Nephron (organoid): ENCODE results near the gene NAV3.
A peak's percentile ranks its signal among the peaks of the same experiment; 100 is the strongest.

Experiments used
- H3K27ac Mint-ChIP-seq, 3 experiments: 2 replicates each; pipeline ENCODE4 v1.8.0; 2020; ENCODE audit warnings: mixed read lengths in 3 of 3, mild to moderate bottlenecking in 2 of 3, moderate library complexity in 1 of 3
- H3K27me3 Mint-ChIP-seq: 2 replicates; pipeline ENCODE4 v1.8.0; 2021; ENCODE audit warnings: low read depth, mild to moderate bottlenecking, moderate library complexity, mixed read lengths
- H3K36me3 Mint-ChIP-seq: 2 replicates; pipeline ENCODE4 v1.8.0; 2020; ENCODE audit warnings: low read depth, mixed read lengths
- H3K4me1 Mint-ChIP-seq: 2 replicates; pipeline ENCODE4 v1.8.0; 2020; ENCODE audit warnings: mixed read lengths
- H3K4me3 Mint-ChIP-seq, 3 experiments: 2 replicates each; pipeline ENCODE4 v1.8.0; 2020; ENCODE audit warnings: mild to moderate bottlenecking in 3 of 3, mixed read lengths in 3 of 3, moderate library complexity in 2 of 3
- H3K9me3 Mint-ChIP-seq: 2 replicates; pipeline ENCODE4 v1.8.0; 2020; ENCODE audit warnings: mixed read lengths
- CTCF ChIP-seq, 3 experiments: fragments of 200-600 bp; sonication (generic); IDR thresholded peaks; one replicate each; pipeline ENCODE4 v1.5.0; 2021; ENCODE audit warnings: antibody characterized with exemption in 3 of 3; ENCODE audit not compliant: unreplicated experiment in 3 of 3

NAV3 gene

GRCh38 chr12:78192979-78193378 is 362.3 kb downstream of the NAV3 start:
- Mint-ChIP-seq H3K4me1 (peaks cover 17% of the 10 kb centered on the region), H3K9me3 (no peaks in the 10 kb centered on the region), H3K4me3 (no peak overlapping the region), H3K27ac (peak overlapping the region; percentile 22 to 57 (median 30)), H3K27me3 (no peaks in the 10 kb centered on the region), H3K36me3 (peaks cover 23% of the 10 kb centered on the region)
- TF ChIP-seq CTCF (IDR thresholded peaks at IDR 0.05; ENCODE audit: unreplicated experiment in 3 of 3): no peak

- H3K9me3 Mint-ChIP-seq: no peaks in the 10 kb centered on the region
- H3K4me3 Mint-ChIP-seq: no peak overlapping the region
- peak overlapping the region in 2 of 3 experiments; percentile 5 to 10 for H3K27ac Mint-ChIP-seq
- peaks cover 25% of the 10 kb centered on the region for H3K36me3 Mint-ChIP-seq
- no peaks in the 10 kb centered on the region for H3K27me3 Mint-ChIP-seq
- TF ChIP-seq CTCF (IDR thresholded peaks at IDR 0.05; ENCODE audit: unreplicated experiment in 3 of 3): no peak
- H3K4me1 Mint-ChIP-seq: peaks cover 17% of the 10 kb centered on the region
These were observed 363.8 kb downstream of the NAV3 start for GRCh38 chr12:78194448-78194847.

DNA sequence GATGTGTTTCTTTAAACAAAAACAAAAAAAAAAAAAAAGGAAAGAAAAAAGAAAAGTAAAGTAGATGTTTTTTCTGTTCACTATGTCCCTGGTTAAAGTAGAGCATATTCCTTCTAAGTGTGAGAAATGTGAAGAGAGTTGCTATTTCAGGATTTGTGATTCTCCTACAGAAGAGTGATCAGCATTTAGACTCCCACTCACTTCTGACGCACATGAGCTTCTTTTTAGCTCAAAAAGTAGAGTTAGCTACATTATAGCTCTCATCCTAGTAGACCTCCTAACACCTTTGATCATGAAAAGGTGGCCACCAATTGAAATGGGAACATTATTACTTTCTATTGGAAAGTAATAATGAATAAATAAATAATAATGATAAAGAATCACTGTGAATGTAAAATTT is 368.2 kb downstream of the NAV3 start:
- no peak for TF ChIP-seq CTCF (IDR thresholded peaks at IDR 0.05; ENCODE audit: unreplicated experiment in 3 of 3)
- Mint-ChIP-seq H3K27ac (no peak overlapping the region), H3K4me1 (peaks cover 8% of the 10 kb centered on the region), H3K4me3 (no peak overlapping the region), H3K27me3 (no peaks in the 10 kb centered on the region), H3K9me3 (peaks cover 2% of the 10 kb centered on the region), H3K36me3 (peaks cover 45% of the 10 kb centered on the region)

- H3K4me3 Mint-ChIP-seq: no peak overlapping the region
- no peaks in the 10 kb centered on the region for H3K27me3 Mint-ChIP-seq
- peaks cover 2% of the 10 kb centered on the region for H3K9me3 Mint-ChIP-seq
- H3K27ac Mint-ChIP-seq: no peak overlapping the region
- no peaks in the 10 kb centered on the region for H3K4me1 Mint-ChIP-seq
- H3K36me3 Mint-ChIP-seq: peaks cover 45% of the 10 kb centered on the region
- no peak for TF ChIP-seq CTCF (IDR thresholded peaks at IDR 0.05; ENCODE audit: unreplicated experiment in 3 of 3)
These were observed 369.2 kb downstream of the NAV3 start for GRCh38 chr12:78199926-78200325.

GRCh38 chr12:78204926-78205325 is 374.2 kb downstream of the NAV3 start:
- H3K36me3 Mint-ChIP-seq: peaks cover 41% of the 10 kb centered on the region
- TF ChIP-seq CTCF (IDR thresholded peaks at IDR 0.05; ENCODE audit: unreplicated experiment in 3 of 3): no peak
- no peaks in the 10 kb centered on the region for H3K27me3 Mint-ChIP-seq
- H3K4me1 Mint-ChIP-seq: peaks cover 28% of the 10 kb centered on the region
- H3K27ac Mint-ChIP-seq: no peak overlapping the region
- no peak overlapping the region for H3K4me3 Mint-ChIP-seq
- peaks cover 2% of the 10 kb centered on the region for H3K9me3 Mint-ChIP-seq

GRCh38 chr12:78208092-78208491 is 377.4 kb downstream of the NAV3 start:
- Mint-ChIP-seq H3K36me3 (peaks cover 26% of the 10 kb centered on the region), H3K4me3 (no peak overlapping the region), H3K27me3 (no peaks in the 10 kb centered on the region), H3K4me1 (peaks cover 46% of the 10 kb centered on the region), H3K27ac (peak overlapping the region in 2 of 3 experiments; percentile 4 to 34), H3K9me3 (no peaks in the 10 kb centered on the region)
- TF ChIP-seq CTCF (IDR thresholded peaks at IDR 0.05; ENCODE audit: unreplicated experiment in 3 of 3): no peak
